ENCODE measurements around the gene CELF1. TPM values are rescaled to one million over a fixed set of nuclear protein-coding genes. Genes with fewer than 3 reads are reported as not detected.

The CELF1 gene
- total and polyA plus RNA-seq, 2 donors (not counting 1 experiment from before 2014, with no cell fraction given) = 52.0 to 153 TPM

DNA sequence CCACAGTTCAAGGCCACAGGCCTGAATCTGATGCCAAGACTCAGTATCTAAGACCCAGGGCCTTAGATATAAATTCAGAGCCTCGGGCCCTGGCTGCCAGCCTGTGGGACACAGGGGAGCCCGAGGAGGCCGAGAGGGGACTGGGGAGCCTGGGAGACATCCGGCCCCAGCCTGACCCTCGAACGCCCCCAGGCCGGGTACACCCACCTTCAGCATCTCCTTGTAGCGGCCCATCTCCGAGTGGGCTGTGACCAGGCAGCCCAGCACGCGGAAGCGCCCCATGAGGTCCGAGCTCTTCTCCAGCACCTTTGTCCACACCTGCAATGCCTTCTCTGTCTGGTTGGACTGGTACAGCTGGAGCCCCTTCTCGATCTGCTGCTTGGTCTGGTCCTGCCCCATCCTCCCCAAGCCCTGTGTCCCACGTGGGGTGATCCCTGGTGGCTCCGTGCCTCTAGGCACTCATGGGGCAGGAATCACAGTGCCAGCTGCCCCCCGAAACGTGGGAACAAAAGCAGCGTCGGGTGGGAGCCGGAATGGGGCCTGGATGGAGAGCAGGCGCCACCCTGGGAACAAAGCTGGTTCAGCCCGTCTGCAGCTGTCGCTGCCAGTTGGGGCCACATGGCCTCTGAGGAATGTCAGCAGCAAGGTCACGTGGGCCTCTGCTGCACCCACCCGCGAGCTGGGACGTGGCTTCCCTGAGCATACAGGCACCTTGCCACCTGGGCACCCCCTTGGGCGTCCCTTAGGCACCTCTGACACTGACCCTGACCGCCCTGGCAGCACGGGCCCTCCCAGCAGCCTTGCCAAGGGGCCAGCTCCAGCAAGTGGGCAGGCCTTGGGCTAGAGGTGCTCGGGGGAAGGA, 104.1 kb downstream of the CELF1 start, which contains the start of gene RAPSN:
Gene RAPSN (minus strand): TSS at position 571 of the 862 bp plus-strand sequence. CDS start 172 bp downstream, at position 399.
- H3K9ac ChIP-seq (ENCODE audit: low read length) = no peak within 1 kb of the TSS
- no peak for DNase-seq
- WGBS (ENCODE audit: insufficient coverage) = 97% methylated on average over 29 of the region's 32 CpGs
- CTCF ChIA-PET = no interaction called here
- no peak within 1 kb of the TSS for H3K4me3 Mint-ChIP-seq
- no peak within 1 kb of the TSS for H2AFZ ChIP-seq (ENCODE audit: insufficient read depth, low read depth, low read length, poor library complexity, severe bottlenecking)
- H3K27ac Mint-ChIP-seq = no peak within 1 kb of the TSS
- H3K4me3 ChIP-seq (ENCODE audit: control extremely low read depth in 1 of 5, extremely low read depth in 1 of 5, insufficient read depth in 1 of 5, low read depth in 2 of 5, low read length in 4 of 5) = no peak within 1 kb of the TSS
- POLR2A ChIA-PET = no interaction called here
- H3K4me2 ChIP-seq (replicated peaks; ENCODE audit: low read depth, low read length, poor library complexity, severe bottlenecking) = no peak within 1 kb of the TSS
- H3K79me2 ChIP-seq (ENCODE audit: control insufficient read depth, insufficient read depth, low read length) = no peaks in the 10 kb centered on the region
- intact Hi-C loops (cut with micrococcal nuclease) = no loop called here
- peaks cover 0 to 6% (median 0%) of the 10 kb centered on the region in 3 donors for H3K9me3 ChIP-seq (ENCODE audit: control extremely low read depth in 1 of 3, control insufficient read depth in 2 of 3, insufficient read depth in 1 of 3, low read length in 2 of 3)
- no peak for ATAC-seq (ENCODE audit: low read depth)
- H3K27me3 ChIP-seq (replicated peaks in 1 of 4; ENCODE audit: control extremely low read depth in 1 of 4, control insufficient read depth in 3 of 4, insufficient read depth in 4 of 4, low read length in 3 of 4) = no peaks in the 10 kb centered on the region
- no peaks in the 10 kb centered on the region for H4K20me1 ChIP-seq (ENCODE audit: control insufficient read depth, insufficient read depth, low read length, poor library complexity, severe bottlenecking)
- no peaks in the 10 kb centered on the region for H3K4me1 ChIP-seq (ENCODE audit: control insufficient read depth in 2 of 2, insufficient read depth in 2 of 2, low read length in 2 of 2)
- no peaks in the 10 kb centered on the region for H3K9me3 Mint-ChIP-seq (ENCODE audit: insufficient read depth)
- TF ChIP-seq, protein P1, sequence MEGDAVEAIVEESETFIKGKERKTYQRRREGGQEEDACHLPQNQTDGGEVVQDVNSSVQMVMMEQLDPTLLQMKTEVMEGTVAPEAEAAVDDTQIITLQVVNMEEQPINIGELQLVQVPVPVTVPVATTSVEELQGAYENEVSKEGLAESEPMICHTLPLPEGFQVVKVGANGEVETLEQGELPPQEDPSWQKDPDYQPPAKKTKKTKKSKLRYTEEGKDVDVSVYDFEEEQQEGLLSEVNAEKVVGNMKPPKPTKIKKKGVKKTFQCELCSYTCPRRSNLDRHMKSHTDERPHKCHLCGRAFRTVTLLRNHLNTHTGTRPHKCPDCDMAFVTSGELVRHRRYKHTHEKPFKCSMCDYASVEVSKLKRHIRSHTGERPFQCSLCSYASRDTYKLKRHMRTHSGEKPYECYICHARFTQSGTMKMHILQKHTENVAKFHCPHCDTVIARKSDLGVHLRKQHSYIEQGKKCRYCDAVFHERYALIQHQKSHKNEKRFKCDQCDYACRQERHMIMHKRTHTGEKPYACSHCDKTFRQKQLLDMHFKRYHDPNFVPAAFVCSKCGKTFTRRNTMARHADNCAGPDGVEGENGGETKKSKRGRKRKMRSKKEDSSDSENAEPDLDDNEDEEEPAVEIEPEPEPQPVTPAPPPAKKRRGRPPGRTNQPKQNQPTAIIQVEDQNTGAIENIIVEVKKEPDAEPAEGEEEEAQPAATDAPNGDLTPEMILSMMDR (IDR thresholded peaks at IDR 0.05) = no peak
- TF ChIP-seq EZH2 (IDR thresholded peaks at IDR 0.05; ENCODE audit: borderline replicate concordance, insufficient read depth, low read depth, low read length, poor library complexity, severe bottlenecking) = no peak
- H3K4me1 Mint-ChIP-seq = no peaks in the 10 kb centered on the region
- no peaks in the 10 kb centered on the region for H3K27me3 Mint-ChIP-seq
- H3K27ac ChIP-seq (ENCODE audit: low read length in 2 of 2) = no peak within 1 kb of the TSS
- H3K36me3 ChIP-seq (replicated peaks in 1 of 2; ENCODE audit: control extremely low read depth in 1 of 2, control insufficient read depth in 1 of 2, extremely low read depth in 1 of 2, insufficient read depth in 2 of 2, low read length in 1 of 2) = no peaks in the 10 kb centered on the region

DNA sequence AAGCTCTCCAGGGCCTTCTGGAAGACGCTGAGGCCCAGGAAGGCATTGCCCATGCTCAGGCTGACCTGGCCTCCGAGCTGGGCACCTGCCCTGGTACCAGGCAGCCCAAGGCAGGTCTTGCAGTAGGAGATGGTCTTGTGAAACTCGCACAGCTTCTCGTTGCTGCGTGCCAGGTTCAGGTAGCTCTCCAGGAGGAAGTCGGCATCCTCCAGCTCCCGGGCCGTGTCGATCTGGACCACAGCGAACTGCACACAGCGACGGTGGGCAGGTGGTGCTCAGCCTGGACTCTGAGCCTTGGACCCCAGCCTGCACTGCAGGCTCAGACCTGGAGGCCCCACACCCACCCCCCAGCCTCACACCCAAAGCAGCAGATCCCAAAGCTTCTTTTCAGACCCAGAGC, 105.0 kb downstream of the CELF1 start:
- H3K4me3 Mint-ChIP-seq = no peak overlapping the region
- no peak for DNase-seq

More for the DNA sequence above, 105.0 kb downstream of the CELF1 start:
- no peak overlapping the region for H3K27ac Mint-ChIP-seq
- H3K9me3 Mint-ChIP-seq (ENCODE audit: insufficient read depth) = no peaks in the 10 kb centered on the region
- no peak for TF ChIP-seq EZH2 (IDR thresholded peaks at IDR 0.05; ENCODE audit: borderline replicate concordance, insufficient read depth, low read depth, low read length, poor library complexity, severe bottlenecking)
- TF ChIP-seq, protein P1 (IDR thresholded peaks at IDR 0.05) = no peak
- ChIA-PET POLR2A (no interaction called here), CTCF (no interaction called here)
- Histone ChIP-seq H3K4me2 (replicated peaks; ENCODE audit: low read depth, low read length, poor library complexity, severe bottlenecking) (no peak overlapping the region), H3K4me1 (ENCODE audit: control insufficient read depth in 2 of 2, insufficient read depth in 2 of 2, low read length in 2 of 2) (no peaks in the 10 kb centered on the region), H3K36me3 (replicated peaks in 1 of 2; ENCODE audit: control extremely low read depth in 1 of 2, control insufficient read depth in 1 of 2, extremely low read depth in 1 of 2, insufficient read depth in 2 of 2, low read length in 1 of 2) (no peaks in the 10 kb centered on the region), H3K79me2 (ENCODE audit: control insufficient read depth, insufficient read depth, low read length) (no peaks in the 10 kb centered on the region), H2AFZ (ENCODE audit: insufficient read depth, low read depth, low read length, poor library complexity, severe bottlenecking) (no peak overlapping the region), H4K20me1 (ENCODE audit: control insufficient read depth, insufficient read depth, low read length, poor library complexity, severe bottlenecking) (no peaks in the 10 kb centered on the region), H3K9me3 (ENCODE audit: control extremely low read depth in 1 of 3, control insufficient read depth in 2 of 3, insufficient read depth in 1 of 3, low read length in 2 of 3) (no peaks in the 10 kb centered on the region), H3K9ac (ENCODE audit: low read length) (no peak overlapping the region), H3K27ac (ENCODE audit: low read length in 2 of 2) (no peak overlapping the region), H3K4me3 (ENCODE audit: control extremely low read depth in 1 of 5, extremely low read depth in 1 of 5, insufficient read depth in 1 of 5, low read depth in 2 of 5, low read length in 4 of 5) (no peak overlapping the region), H3K27me3 (replicated peaks in 1 of 4; ENCODE audit: control extremely low read depth in 1 of 4, control insufficient read depth in 3 of 4, insufficient read depth in 4 of 4, low read length in 3 of 4) (no peaks in the 10 kb centered on the region)
- WGBS (ENCODE audit: insufficient coverage) = 89% methylated on average over 12 of the region's 12 CpGs
- no peak for ATAC-seq (ENCODE audit: low read depth)
- no peaks in the 10 kb centered on the region for H3K27me3 Mint-ChIP-seq
- intact Hi-C loops (cut with micrococcal nuclease) = no loop called here
- H3K4me1 Mint-ChIP-seq = no peaks in the 10 kb centered on the region
